Testis (tissue), 3 donors: ENCODE measurements around the gene MYO1E. TPM values are rescaled to one million over a fixed set of nuclear protein-coding genes. Genes with fewer than 3 reads are reported as not detected.
A peak's percentile ranks its signal among the peaks of the same experiment; 100 is the strongest.

Experiments
- DNase-seq: peaks from one replicate; pipeline ENCODE4 v3.0.0-alpha.2; 2019
- H3K27ac ChIP-seq, 2 donors: fragments of 200-600 bp; sonication (generic); one replicate each; pipeline ENCODE4 v1.5.1; 2019
- H3K27me3 ChIP-seq: fragments of 200-600 bp; sonication (generic); one replicate; pipeline ENCODE4 v1.5.1; 2019
- H3K36me3 ChIP-seq: fragments of 200-600 bp; sonication (generic); one replicate; pipeline ENCODE4 v1.5.1; 2017; ENCODE audit warnings: low read depth; ENCODE audit errors: missing control alignments
- H3K4me1 ChIP-seq: fragments of 200-600 bp; sonication (generic); one replicate; pipeline ENCODE4 v1.5.1; 2019
- H3K4me3 ChIP-seq, 2 donors: fragments of 200-600 bp; sonication (generic); one replicate each; pipeline ENCODE4 v1.5.1; 2017 to 2019
- H3K9me3 ChIP-seq: fragments of 200-600 bp; sonication (generic); one replicate; pipeline ENCODE4 v1.5.1; 2017
- POLR2A ChIP-seq: fragments of 450-650 bp; IDR thresholded peaks from one replicate; pipeline ENCODE4 v1.6.1; 2017; ENCODE audit warnings: antibody characterized with exemption, mild to moderate bottlenecking, moderate library complexity
- WGBS, 2 donors: methylation state at CpG; one replicate each; pipeline ENCODE4 v1.1.5; 2018; 5-methylcytosine and 5-hydroxymethylcytosine counted together
- intact Hi-C: fragments of 100-400 bp; cut with DNase I; formaldehyde crosslinking; loops from one replicate; pipeline ENCODE4 v1.15.1; 2023; ENCODE audit warnings: low total_unique reads
- polyA plus RNA-seq: library from polyadenylated mRNA; stranded (reverse); fragments of 350-450 nt; fragmentation: Illumina TruSeq; extraction: RNeasy Lipid Tissue Mini Kit (QIAGEN cat#74804); gene quantifications from one replicate; pipeline ENCODE4 v1.2.3, GENCODE V29; 2014; ENCODE audit warnings: low read depth, low replicate concordance; ENCODE audit not compliant: insufficient read depth
- total RNA-seq, 2 donors: library from RNA; depleted of rRNA; stranded (reverse); fragments of >200 nt; gene quantifications; one replicate each; pipeline ENCODE4 v1.2.3, GENCODE V29; 2016
- TF ChIP-seq, protein P1 (sequence below), 3 experiments: fragments of 450-650 bp in 2 of 3; fragments of 200-600 bp in 1 of 3; sonication (generic) in 1 of 3; IDR thresholded peaks; one replicate each; pipeline ENCODE4 v1.5.1; 2016 to 2019; ENCODE audit warnings: antibody characterized with exemption in 3 of 3, mild to moderate bottlenecking in 2 of 3, moderate library complexity in 1 of 3

Gene MYO1E
- total and polyA plus RNA-seq, 3 donors from 2014 or later: 14.3 to 23.4 (median 22.5) TPM

DNA sequence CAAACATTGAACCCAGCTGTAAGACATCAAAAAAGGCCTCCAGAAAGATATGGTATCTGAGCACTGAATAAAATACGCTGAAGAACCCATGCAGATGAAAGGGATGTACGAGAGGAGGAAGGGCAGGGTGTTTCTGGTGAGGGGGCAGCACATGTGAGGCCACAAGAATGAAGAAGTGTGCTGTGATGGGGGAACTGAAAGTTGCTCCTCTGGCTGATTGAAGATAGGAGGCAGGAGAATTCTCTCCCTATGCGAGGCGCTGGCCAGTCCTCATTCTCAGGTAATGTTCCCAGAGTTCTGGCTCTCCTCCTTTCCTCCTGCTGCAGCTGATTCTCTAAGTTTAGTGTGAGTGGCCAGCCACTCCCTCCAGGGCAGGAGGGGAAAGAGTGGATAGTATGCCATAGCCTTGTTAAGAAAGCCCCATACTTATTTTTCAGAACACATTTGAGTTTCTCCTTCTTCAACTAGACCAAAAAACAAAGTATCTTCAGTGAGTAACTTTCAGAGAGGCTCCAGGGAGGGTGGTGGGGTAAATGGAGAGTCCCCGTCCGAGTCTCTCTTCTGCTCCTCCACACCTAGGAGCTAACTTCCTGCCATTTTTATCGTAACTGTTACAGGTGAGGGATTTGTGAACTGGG lies 26.9 kb upstream of the MYO1E start:
- no peaks in the 10 kb centered on the region for H3K4me1 ChIP-seq
- H3K27me3 ChIP-seq: no peaks in the 10 kb centered on the region
- 68 to 73% methylated on average over 7 of the region's 7 CpGs for WGBS, 2 donors
- H3K9me3 ChIP-seq: no peaks in the 10 kb centered on the region
- no peak overlapping the region for H3K4me3 ChIP-seq
- intact Hi-C loops: no loop called here
- H3K27ac ChIP-seq: no peak overlapping the region
- TF ChIP-seq POLR2A: no peak
- TF ChIP-seq, protein P1, sequence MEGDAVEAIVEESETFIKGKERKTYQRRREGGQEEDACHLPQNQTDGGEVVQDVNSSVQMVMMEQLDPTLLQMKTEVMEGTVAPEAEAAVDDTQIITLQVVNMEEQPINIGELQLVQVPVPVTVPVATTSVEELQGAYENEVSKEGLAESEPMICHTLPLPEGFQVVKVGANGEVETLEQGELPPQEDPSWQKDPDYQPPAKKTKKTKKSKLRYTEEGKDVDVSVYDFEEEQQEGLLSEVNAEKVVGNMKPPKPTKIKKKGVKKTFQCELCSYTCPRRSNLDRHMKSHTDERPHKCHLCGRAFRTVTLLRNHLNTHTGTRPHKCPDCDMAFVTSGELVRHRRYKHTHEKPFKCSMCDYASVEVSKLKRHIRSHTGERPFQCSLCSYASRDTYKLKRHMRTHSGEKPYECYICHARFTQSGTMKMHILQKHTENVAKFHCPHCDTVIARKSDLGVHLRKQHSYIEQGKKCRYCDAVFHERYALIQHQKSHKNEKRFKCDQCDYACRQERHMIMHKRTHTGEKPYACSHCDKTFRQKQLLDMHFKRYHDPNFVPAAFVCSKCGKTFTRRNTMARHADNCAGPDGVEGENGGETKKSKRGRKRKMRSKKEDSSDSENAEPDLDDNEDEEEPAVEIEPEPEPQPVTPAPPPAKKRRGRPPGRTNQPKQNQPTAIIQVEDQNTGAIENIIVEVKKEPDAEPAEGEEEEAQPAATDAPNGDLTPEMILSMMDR (IDR thresholded peaks at IDR 0.05): no peak
- H3K36me3 ChIP-seq: no peaks in the 10 kb centered on the region
- peak; percentile 26 for DNase-seq

- Histone ChIP-seq H3K4me1 (no peaks in the 10 kb centered on the region), H3K27me3 (no peaks in the 10 kb centered on the region), H3K9me3 (no peaks in the 10 kb centered on the region), H3K27ac (no peak overlapping the region), H3K4me3 (no peak overlapping the region), H3K36me3 (no peaks in the 10 kb centered on the region)
- no peak for DNase-seq
- no peak for TF ChIP-seq POLR2A
- TF ChIP-seq, protein P1 (IDR thresholded peaks at IDR 0.05): no peak
- 88 to 90% methylated on average over 1 of the region's 1 CpG for WGBS, 2 donors
- intact Hi-C loops: no loop called here
These were observed 25.5 kb upstream of the MYO1E start for GRCh38 chr15:59398220-59398619.

GRCh38 chr15:59396679-59397078 lies 24.0 kb upstream of the MYO1E start:
- 47 to 51% methylated on average over 3 of the region's 3 CpGs for WGBS, 2 donors
- H3K4me3 ChIP-seq: no peak overlapping the region
- H3K4me1 ChIP-seq: no peaks in the 10 kb centered on the region
- H3K9me3 ChIP-seq: no peaks in the 10 kb centered on the region
- no peaks in the 10 kb centered on the region for H3K36me3 ChIP-seq
- no peak for DNase-seq
- H3K27ac ChIP-seq: no peak overlapping the region
- TF ChIP-seq, protein P1 (IDR thresholded peaks at IDR 0.05): no peak
- TF ChIP-seq POLR2A: no peak
- no peaks in the 10 kb centered on the region for H3K27me3 ChIP-seq
- intact Hi-C loops: no loop called here

DNA sequence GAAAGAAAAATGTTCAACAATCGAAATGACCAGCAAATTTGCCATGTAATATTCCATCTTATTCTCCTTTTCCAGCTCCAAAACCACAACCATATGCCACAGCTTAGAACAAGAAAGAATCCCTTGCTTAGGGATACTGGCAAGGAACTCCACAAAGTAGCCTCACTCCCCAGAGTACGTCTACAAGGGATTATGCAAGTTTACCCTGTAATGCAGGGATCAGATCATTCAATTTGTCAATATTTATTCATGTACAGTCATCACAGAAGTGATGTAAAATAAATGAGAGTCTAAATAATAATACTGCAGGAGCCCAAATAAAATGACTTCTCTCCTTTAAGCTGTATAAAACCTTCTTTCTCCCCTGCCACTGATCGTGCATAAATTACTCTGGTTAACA lies 23.5 kb upstream of the MYO1E start:
- intact Hi-C loops: no loop called here
- Histone ChIP-seq H3K36me3 (no peaks in the 10 kb centered on the region), H3K4me1 (no peaks in the 10 kb centered on the region), H3K9me3 (no peaks in the 10 kb centered on the region), H3K4me3 (no peak overlapping the region), H3K27me3 (no peaks in the 10 kb centered on the region), H3K27ac (no peak overlapping the region)
- TF ChIP-seq, protein P1 (IDR thresholded peaks at IDR 0.05): no peak
- no peak for TF ChIP-seq POLR2A
- no peak for DNase-seq
- WGBS, 2 donors: 71 to 77% methylated on average over 3 of the region's 3 CpGs

DNA sequence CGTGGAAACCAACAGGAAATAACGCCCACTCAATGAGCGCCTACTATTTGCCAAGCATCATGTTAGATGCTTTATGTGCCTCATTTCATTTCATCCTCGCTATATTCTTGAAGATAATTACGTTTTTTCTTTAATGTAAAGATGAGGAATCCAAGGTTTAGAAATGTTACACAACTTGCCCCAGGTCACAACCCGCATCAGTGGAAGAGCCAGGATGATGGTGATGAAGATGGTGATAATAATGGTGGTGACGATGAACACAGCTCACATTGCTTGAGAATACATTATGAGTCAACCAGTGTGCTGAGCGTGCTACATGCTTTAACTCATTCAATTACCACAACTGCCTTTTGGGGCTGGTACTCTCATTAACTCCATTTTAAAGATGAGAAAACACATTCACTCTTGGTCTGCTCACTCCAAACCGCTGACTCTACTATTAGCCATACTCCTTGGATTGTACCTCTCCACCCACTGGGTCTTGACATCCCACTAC lies 21.5 kb upstream of the MYO1E start:
- Histone ChIP-seq H3K4me1 (no peaks in the 10 kb centered on the region), H3K9me3 (no peaks in the 10 kb centered on the region), H3K27me3 (no peaks in the 10 kb centered on the region), H3K36me3 (no peaks in the 10 kb centered on the region), H3K27ac (no peak overlapping the region), H3K4me3 (no peak overlapping the region)
- intact Hi-C loops: no loop called here
- 87 to 94% methylated on average over 9 of the region's 9 CpGs for WGBS, 2 donors
- DNase-seq: no peak
- TF ChIP-seq, protein P1 (IDR thresholded peaks at IDR 0.05): no peak
- TF ChIP-seq POLR2A: no peak
